Pancreas (tissue), 10 donors: ENCODE measurements around the gene ESPN. TPM values are rescaled to one million over a fixed set of nuclear protein-coding genes. Genes with fewer than 3 reads are reported as not detected.

ENCODE experiments used
- ATAC-seq, 4 donors: fragments of 200-7000 bp; cut with Tn5 transposase; one replicate each; pipeline versions ENCODE4 v1.8.0 to v1.9.1; 2020; ENCODE audit warnings: mild to moderate bottlenecking in 4 of 4, moderate library complexity in 4 of 4
- DNase-seq, 6 donors: peaks; one replicate each; pipeline ENCODE4 v3.0.0-alpha.2; 2020
- FAIRE-seq: peaks from 2 replicates; lab custom pipeline; 2012; peaks lifted over from hg19 to GRCh38; lab: Jason Lieb, UNC
- H3K27ac ChIP-seq, 4 donors: fragments of 200-600 bp; sonication (generic); 1 replicate in 3 of 4; 2 replicates in 1 of 4; pipeline versions ENCODE4 v1.5.0 to v1.8.0; 2020
- H3K27me3 ChIP-seq, 4 donors: fragments of 200-600 bp; one replicate each; pipeline ENCODE4 v1.8.0; 2021
- H3K36me3 ChIP-seq, 3 donors: fragments of 200-600 bp; sonication (generic) in 1 of 3; one replicate each; pipeline versions ENCODE4 v1.5.0 to v1.8.0; 2020 to 2021
- H3K4me1 ChIP-seq, 3 donors: fragments of 200-600 bp; one replicate each; pipeline ENCODE4 v1.8.0; 2021
- H3K4me3 ChIP-seq, 4 donors: fragments of 200-600 bp; sonication (generic) in 2 of 4; one replicate each; pipeline versions ENCODE4 v1.5.0 to v1.8.0; 2020 to 2021
- H3K9me3 ChIP-seq, 4 donors: fragments of 200-600 bp; one replicate each; pipeline ENCODE4 v1.8.0; 2021
- WGBS, 2 donors: extraction: QIAGEN DNeasy Blood & Tissue Kit; methylation state at CpG; one replicate each; pipeline ENCODE4 v1.1.7; 2013; 5-methylcytosine and 5-hydroxymethylcytosine counted together
- intact Hi-C, 3 donors: fragments of 100-400 bp; cut with DNase I; formaldehyde crosslinking; loops; one replicate each; pipeline versions ENCODE4 v1.11.1 to v1.14.2; 2022
- polyA plus RNA-seq, 2 donors: library from polyadenylated mRNA; stranded (reverse); fragments of 200-250 nt; gene quantifications; one replicate each; pipeline ENCODE4 v1.2.3, GENCODE V29; 2013
- total RNA-seq, 6 donors: library from RNA; stranded (reverse); fragmentation: NEBNext Ultra II Directional in 4 of 6; extraction: Animal tissue kit (Norgen Biotek cat#: 25700) in 4 of 6; gene quantifications; one replicate each; pipeline versions ENCODE4 v1.2.1 to v1.2.4, GENCODE V29; 2021 to 2023
- TF ChIP-seq, protein P1 (sequence below), 4 donors: fragments of 200-600 bp; sonication (generic) in 3 of 4; IDR thresholded peaks; one replicate each; pipeline versions ENCODE4 v1.5.0 to v1.8.0; 2021; ENCODE audit warnings: antibody characterized with exemption in 4 of 4
- donor health status: healthy with polysubstance abuse.
- donor health status: DM: no; HTN: no; CAD: no; lungs with moderate emphysema.
- donor health status: DM: no; HTN: no; CAD: no.
- donor health status: control.
- donor health status: control.
- donor health status: Bipolar disorder and iron deficiency.
- donor health status: DM: yes; HTN: yes; CAD: no.
- donor health status: DM: no; HTN: no; CAD: no.
- donor health status: DM: no; HTN: no; CAD: no.
- donor health status: DM: yes; HTN: yes; CAD: no.

ESPN gene
- total and polyA plus RNA-seq, 8 donors, result 0.28 to 2.5 (median 0.68) TPM

DNA sequence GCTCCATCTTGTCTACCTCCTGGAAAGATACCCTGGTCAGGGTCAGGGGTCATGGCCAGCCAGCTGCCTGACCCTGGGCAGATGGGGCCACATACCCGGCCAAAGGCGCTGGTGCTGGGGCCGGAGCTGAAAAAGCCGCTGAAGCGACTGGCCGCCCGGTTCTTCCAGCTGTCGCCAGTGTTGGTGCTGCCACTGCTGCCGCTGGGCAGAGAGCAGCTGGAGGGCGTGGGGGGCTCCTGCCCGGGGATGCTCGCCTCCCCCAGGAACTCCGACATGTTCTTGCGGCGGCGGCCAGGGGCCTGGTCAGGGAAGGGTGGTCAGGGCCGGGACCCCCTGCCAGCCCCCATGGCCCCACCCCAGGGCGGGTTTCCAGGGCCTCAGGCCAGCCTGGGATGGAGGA, 48.6 kb downstream of the ESPN start:
- Histone ChIP-seq H3K36me3 (no peaks in the 10 kb centered on the region), H3K9me3 (no peaks in the 10 kb centered on the region), H3K27me3 (no peaks in the 10 kb centered on the region), H3K4me1 (no peaks in the 10 kb centered on the region), H3K4me3 (no peak overlapping the region), H3K27ac (no peak overlapping the region)
- intact Hi-C loops, result no loop called here
- 92 to 95% methylated on average over 17 to 18 of the region's 18 CpGs for WGBS, 2 donors
- peak in 1 of 6 donors; percentile 65 for DNase-seq
- no peak for ATAC-seq
- FAIRE-seq, result no peak
- TF ChIP-seq, protein P1, sequence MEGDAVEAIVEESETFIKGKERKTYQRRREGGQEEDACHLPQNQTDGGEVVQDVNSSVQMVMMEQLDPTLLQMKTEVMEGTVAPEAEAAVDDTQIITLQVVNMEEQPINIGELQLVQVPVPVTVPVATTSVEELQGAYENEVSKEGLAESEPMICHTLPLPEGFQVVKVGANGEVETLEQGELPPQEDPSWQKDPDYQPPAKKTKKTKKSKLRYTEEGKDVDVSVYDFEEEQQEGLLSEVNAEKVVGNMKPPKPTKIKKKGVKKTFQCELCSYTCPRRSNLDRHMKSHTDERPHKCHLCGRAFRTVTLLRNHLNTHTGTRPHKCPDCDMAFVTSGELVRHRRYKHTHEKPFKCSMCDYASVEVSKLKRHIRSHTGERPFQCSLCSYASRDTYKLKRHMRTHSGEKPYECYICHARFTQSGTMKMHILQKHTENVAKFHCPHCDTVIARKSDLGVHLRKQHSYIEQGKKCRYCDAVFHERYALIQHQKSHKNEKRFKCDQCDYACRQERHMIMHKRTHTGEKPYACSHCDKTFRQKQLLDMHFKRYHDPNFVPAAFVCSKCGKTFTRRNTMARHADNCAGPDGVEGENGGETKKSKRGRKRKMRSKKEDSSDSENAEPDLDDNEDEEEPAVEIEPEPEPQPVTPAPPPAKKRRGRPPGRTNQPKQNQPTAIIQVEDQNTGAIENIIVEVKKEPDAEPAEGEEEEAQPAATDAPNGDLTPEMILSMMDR (IDR thresholded peaks at IDR 0.05), result no peak

- ATAC-seq (no peak), FAIRE-seq (no peak), DNase-seq (peak in 2 of 6 donors; percentile 15 to 58)
- Histone ChIP-seq H3K27me3 (no peaks in the 10 kb centered on the region), H3K4me3 (no peak overlapping the region), H3K27ac (no peak overlapping the region), H3K36me3 (no peaks in the 10 kb centered on the region), H3K4me1 (no peaks in the 10 kb centered on the region), H3K9me3 (no peaks in the 10 kb centered on the region)
- intact Hi-C loops, result no loop called here
- 80 to 87% methylated on average over 33 of the region's 33 CpGs for WGBS, 2 donors
- TF ChIP-seq, protein P1 (IDR thresholded peaks at IDR 0.05), result no peak
Observed at GRCh38 chr1:6473974-6474814, 49.6 kb downstream of the ESPN start.

GRCh38 chr1:6474815-6475282, 50.3 kb downstream of the ESPN start:
- Histone ChIP-seq H3K4me1 (no peaks in the 10 kb centered on the region), H3K4me3 (no peak overlapping the region), H3K27ac (no peak overlapping the region), H3K9me3 (no peaks in the 10 kb centered on the region), H3K27me3 (no peaks in the 10 kb centered on the region), H3K36me3 (no peaks in the 10 kb centered on the region)
- TF ChIP-seq, protein P1 (IDR thresholded peaks at IDR 0.05), result no peak
- 77 to 83% methylated on average over 13 of the region's 13 CpGs for WGBS, 2 donors
- ATAC-seq, result no peak
- intact Hi-C loops, result no loop called here
- peak in 2 of 6 donors; percentile 48 to 49 for DNase-seq
- FAIRE-seq, result no peak

DNA sequence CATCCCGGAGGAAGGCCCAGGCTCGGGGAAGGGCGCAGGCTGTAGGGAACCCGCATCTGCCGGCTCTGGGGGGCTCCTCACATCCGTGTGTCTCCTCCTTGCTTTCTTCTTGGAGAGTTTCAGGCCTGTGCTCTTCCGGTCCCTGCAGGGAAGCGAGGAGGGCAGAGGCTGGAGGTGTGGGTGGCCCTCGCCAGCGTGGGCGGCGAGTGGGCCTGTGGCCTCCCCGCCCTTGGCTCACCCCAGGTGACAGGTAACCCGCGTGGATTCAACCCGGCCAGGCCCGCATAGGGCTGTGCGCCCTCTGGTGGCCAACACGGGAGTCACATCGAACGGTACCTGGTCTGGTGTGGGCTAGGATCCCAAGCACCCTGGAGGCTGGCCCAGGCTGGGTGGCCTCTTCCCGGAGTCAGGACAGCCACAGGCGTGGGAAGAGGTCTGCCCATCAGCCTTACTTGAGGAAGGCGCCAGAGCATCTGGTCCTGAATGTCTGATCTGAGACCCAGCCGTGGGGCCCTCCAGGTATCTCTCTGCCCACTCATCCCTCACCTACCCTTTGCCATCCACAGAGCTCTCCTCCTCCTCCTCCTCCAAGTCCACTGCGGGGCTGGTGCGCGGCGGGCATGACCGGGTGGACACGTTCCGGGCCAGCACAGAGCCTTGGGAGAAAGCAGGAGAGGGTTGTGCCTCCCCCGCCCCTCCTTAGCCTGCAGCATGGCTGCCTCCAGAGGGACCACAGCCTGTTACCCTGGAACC, 51.0 kb downstream of the ESPN start:
- no peak for FAIRE-seq

More for the DNA sequence above, 51.0 kb downstream of the ESPN start:
- peak; percentile 81 to 96 (median 86) for ATAC-seq
- Histone ChIP-seq H3K36me3 (no peaks in the 10 kb centered on the region), H3K27ac (no peak overlapping the region), H3K27me3 (no peaks in the 10 kb centered on the region), H3K4me3 (no peak overlapping the region), H3K9me3 (no peaks in the 10 kb centered on the region), H3K4me1 (no peaks in the 10 kb centered on the region)
- intact Hi-C loops, result no loop called here
- TF ChIP-seq, protein P1 (IDR thresholded peaks at IDR 0.05), result peak; percentile 90 to 94 (median 92)
- DNase-seq, result peak; percentile 52 to 92 (median 76)
- WGBS, 2 donors, result 20 to 32% methylated on average over 24 to 33 of the region's 33 CpGs
